Testis (tissue), 3 donors: ENCODE results near the gene NACC2. TPM values are rescaled to one million over a fixed set of nuclear protein-coding genes. Genes with fewer than 3 reads are reported as not detected.
A peak's percentile ranks its signal among the peaks of the same experiment; 100 is the strongest.

Experiments used
- DNase-seq: peaks from one replicate; pipeline ENCODE4 v3.0.0-alpha.2; 2019
- H3K27ac ChIP-seq, 2 donors: fragments of 200-600 bp; sonication (generic); one replicate each; pipeline ENCODE4 v1.5.1; 2019
- H3K27me3 ChIP-seq: fragments of 200-600 bp; sonication (generic); one replicate; pipeline ENCODE4 v1.5.1; 2019
- H3K36me3 ChIP-seq: fragments of 200-600 bp; sonication (generic); one replicate; pipeline ENCODE4 v1.5.1; 2017; ENCODE audit warnings: low read depth; ENCODE audit errors: missing control alignments
- H3K4me1 ChIP-seq: fragments of 200-600 bp; sonication (generic); one replicate; pipeline ENCODE4 v1.5.1; 2019
- H3K4me3 ChIP-seq, 2 donors: fragments of 200-600 bp; sonication (generic); one replicate each; pipeline ENCODE4 v1.5.1; 2017 to 2019
- H3K9me3 ChIP-seq: fragments of 200-600 bp; sonication (generic); one replicate; pipeline ENCODE4 v1.5.1; 2017
- POLR2A ChIP-seq: fragments of 450-650 bp; IDR thresholded peaks from one replicate; pipeline ENCODE4 v1.6.1; 2017; ENCODE audit warnings: antibody characterized with exemption, mild to moderate bottlenecking, moderate library complexity
- WGBS, 2 donors: methylation state at CpG; one replicate each; pipeline ENCODE4 v1.1.5; 2018; 5-methylcytosine and 5-hydroxymethylcytosine counted together
- intact Hi-C: fragments of 100-400 bp; cut with DNase I; formaldehyde crosslinking; loops from one replicate; pipeline ENCODE4 v1.15.1; 2023; ENCODE audit warnings: low total_unique reads
- polyA plus RNA-seq: library from polyadenylated mRNA; stranded (reverse); fragments of 350-450 nt; fragmentation: Illumina TruSeq; extraction: RNeasy Lipid Tissue Mini Kit (QIAGEN cat#74804); gene quantifications from one replicate; pipeline ENCODE4 v1.2.3, GENCODE V29; 2014; ENCODE audit warnings: low read depth, low replicate concordance; ENCODE audit not compliant: insufficient read depth
- total RNA-seq, 2 donors: library from RNA; depleted of rRNA; stranded (reverse); fragments of >200 nt; gene quantifications; one replicate each; pipeline ENCODE4 v1.2.3, GENCODE V29; 2016
- TF ChIP-seq, protein P1 (sequence below), 3 experiments: fragments of 450-650 bp in 2 of 3; fragments of 200-600 bp in 1 of 3; sonication (generic) in 1 of 3; IDR thresholded peaks; one replicate each; pipeline ENCODE4 v1.5.1; 2016 to 2019; ENCODE audit warnings: antibody characterized with exemption in 3 of 3, mild to moderate bottlenecking in 2 of 3, moderate library complexity in 1 of 3

The NACC2 gene
- total and polyA plus RNA-seq, 3 donors from 2014 or later, result 29.3 to 49.7 (median 49.5) TPM

DNA sequence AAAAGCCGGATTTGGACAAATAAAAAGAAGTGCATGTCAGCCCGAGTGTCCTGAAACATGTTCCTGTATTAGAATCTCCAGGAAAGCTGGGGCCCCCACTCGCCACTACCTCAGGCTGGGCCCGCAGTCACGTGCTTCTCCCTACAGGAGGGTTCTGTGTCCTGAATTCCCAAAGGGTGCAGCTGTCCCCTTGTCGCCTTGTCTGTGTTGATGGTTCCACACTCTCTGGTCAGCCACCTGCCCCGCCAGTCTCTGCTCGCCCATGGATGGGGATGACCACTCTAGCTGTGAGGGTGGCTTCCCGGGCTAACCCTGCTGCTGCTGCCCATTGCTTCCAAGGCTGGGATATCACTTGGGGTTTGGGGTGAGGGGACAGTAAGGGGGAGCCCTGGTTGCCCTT, 26.7 kb upstream of the NACC2 start:
- TF ChIP-seq, protein P1, sequence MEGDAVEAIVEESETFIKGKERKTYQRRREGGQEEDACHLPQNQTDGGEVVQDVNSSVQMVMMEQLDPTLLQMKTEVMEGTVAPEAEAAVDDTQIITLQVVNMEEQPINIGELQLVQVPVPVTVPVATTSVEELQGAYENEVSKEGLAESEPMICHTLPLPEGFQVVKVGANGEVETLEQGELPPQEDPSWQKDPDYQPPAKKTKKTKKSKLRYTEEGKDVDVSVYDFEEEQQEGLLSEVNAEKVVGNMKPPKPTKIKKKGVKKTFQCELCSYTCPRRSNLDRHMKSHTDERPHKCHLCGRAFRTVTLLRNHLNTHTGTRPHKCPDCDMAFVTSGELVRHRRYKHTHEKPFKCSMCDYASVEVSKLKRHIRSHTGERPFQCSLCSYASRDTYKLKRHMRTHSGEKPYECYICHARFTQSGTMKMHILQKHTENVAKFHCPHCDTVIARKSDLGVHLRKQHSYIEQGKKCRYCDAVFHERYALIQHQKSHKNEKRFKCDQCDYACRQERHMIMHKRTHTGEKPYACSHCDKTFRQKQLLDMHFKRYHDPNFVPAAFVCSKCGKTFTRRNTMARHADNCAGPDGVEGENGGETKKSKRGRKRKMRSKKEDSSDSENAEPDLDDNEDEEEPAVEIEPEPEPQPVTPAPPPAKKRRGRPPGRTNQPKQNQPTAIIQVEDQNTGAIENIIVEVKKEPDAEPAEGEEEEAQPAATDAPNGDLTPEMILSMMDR (IDR thresholded peaks at IDR 0.05), result no peak
- TF ChIP-seq POLR2A, result no peak
- intact Hi-C loops, result no loop called here
- H3K9me3 ChIP-seq, result no peaks in the 10 kb centered on the region
- no peaks in the 10 kb centered on the region for H3K36me3 ChIP-seq
- no peaks in the 10 kb centered on the region for H3K27me3 ChIP-seq
- peaks cover 21% of the 10 kb centered on the region for H3K4me1 ChIP-seq
- WGBS, 2 donors, result 86% methylated on average over 5 to 9 of the region's 9 CpGs
- H3K4me3 ChIP-seq, result no peak overlapping the region
- no peak for DNase-seq
- H3K27ac ChIP-seq, result no peak overlapping the region

DNA sequence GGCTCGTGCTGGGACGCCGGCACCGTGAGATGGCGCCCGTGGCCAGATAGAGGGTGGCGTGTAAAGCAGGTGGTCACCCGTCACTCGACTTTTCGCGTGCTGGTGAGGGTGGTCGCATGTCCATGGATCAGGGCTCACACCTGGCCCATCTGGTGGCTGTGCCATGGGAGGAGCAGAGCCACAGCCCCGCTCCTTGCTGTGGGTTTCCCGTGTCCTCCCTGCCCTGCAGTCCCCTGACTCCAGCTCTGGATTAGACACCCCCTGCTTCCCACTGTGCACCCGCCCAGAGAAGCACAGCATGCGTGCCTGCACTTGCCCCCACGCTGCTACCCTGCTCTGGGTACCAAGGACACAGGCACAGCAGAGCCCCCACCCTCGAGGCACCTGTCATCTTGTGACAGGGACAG, 25.4 kb upstream of the NACC2 start:
- WGBS, 2 donors, result 78 to 80% methylated on average over 17 to 18 of the region's 18 CpGs
- H3K27ac ChIP-seq, result no peak overlapping the region
- H3K4me3 ChIP-seq, result no peak overlapping the region
- H3K36me3 ChIP-seq, result no peaks in the 10 kb centered on the region
- TF ChIP-seq, protein P1 (IDR thresholded peaks at IDR 0.05), result no peak
- TF ChIP-seq POLR2A, result no peak
- peaks cover 21% of the 10 kb centered on the region for H3K4me1 ChIP-seq
- DNase-seq, result no peak
- intact Hi-C loops, result no loop called here
- H3K9me3 ChIP-seq, result no peaks in the 10 kb centered on the region
- H3K27me3 ChIP-seq, result no peaks in the 10 kb centered on the region

DNA sequence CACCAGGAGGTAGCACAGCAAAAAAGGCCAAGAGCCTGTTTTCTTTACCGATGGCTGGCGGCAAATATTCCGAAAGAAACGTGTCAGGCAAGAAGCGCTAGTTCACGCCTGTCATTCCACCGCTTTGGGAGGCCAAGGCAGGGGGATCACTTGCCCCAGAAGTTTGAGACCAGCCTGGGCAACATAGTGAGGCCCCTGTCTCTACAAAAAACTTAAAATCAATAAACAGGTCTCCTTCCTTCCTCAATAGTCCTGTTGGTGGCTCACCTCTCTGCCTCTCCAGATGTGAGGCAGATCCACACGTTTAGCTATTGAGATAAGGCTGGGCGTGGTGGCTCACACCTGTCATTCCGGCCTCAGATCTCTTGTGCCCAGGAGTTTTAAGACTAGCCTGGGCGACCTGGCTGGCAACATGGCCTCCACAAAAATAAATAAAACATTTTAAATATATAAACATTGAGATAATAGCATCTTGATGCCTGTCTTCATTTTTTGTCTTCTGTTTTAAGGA, 24.8 kb upstream of the NACC2 start:
- no peaks in the 10 kb centered on the region for H3K9me3 ChIP-seq
- H3K4me1 ChIP-seq, result peaks cover 21% of the 10 kb centered on the region
- TF ChIP-seq POLR2A, result no peak
- TF ChIP-seq, protein P1 (IDR thresholded peaks at IDR 0.05), result no peak
- intact Hi-C loops, result loop anchor here (5.0 kb wide), 1 partner anchor 153 kb away; no protein-coding TSS in a partner anchor
- no peaks in the 10 kb centered on the region for H3K27me3 ChIP-seq
- H3K4me3 ChIP-seq, result peak overlapping the region in 1 of 2 donors; percentile 80
- 48 to 49% methylated on average over 7 to 11 of the region's 11 CpGs for WGBS, 2 donors
- H3K36me3 ChIP-seq, result no peaks in the 10 kb centered on the region
- H3K27ac ChIP-seq, result peak overlapping the region; percentile 84 to 96
- DNase-seq, result no peak

DNA sequence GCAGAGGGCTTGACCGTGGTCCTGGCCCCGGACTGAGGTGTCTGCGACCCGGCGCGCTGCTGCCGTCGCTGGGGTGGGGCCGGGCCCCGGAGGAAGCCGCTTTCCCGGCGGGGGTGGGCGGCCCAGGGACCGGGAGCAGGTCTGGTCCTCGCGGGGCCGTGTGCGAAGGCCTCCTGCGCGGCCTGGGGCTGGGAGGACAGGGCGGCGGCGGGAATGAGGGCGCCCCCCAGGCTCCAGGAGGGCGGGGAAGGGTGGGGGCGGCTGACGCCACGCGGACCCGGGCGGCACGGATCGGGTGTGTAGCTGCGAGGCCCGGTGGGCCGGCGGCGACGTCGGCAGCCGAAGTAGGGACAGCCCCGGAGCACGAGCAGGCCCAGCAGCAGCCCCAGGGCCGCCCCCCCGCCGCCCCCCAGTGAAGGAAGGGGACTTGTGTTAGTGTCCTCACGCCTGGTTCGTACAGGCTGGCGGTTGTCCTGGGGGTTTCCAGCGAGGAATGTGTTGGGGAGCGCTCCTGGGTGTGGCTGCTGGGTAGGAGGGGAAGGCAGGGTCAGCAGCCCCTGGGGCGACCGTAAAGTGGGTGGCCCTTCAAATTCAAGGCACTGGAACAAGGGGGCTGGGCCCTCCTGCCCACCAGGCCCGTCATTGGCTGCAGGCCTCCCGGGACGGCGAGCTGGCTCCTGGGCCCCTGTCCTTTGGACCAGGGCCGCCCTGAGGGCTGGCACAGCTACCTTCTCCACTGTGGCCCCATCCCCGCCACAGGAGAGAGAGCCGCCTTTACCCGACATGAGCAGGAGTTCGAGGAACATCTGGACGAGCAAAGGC, 24.2 kb upstream of the NACC2 start:
- Histone ChIP-seq H3K27me3 (no peaks in the 10 kb centered on the region), H3K4me3 (peak overlapping the region; percentile 80 to 86), H3K9me3 (no peaks in the 10 kb centered on the region), H3K4me1 (peaks cover 21% of the 10 kb centered on the region), H3K36me3 (no peaks in the 10 kb centered on the region), H3K27ac (peak overlapping the region; percentile 84 to 96)
- DNase-seq, result peak; percentile 34
- 1% methylated on average over 50 of the region's 64 CpGs; no CpG with 5 or more reads in 1 of the 2 donors for WGBS, 2 donors
- intact Hi-C loops, result loop anchor here (5.0 kb wide), 1 partner anchor 152 kb away; no protein-coding TSS in a partner anchor
- TF ChIP-seq, protein P1 (IDR thresholded peaks at IDR 0.05), result no peak
- peak; percentile 74 for TF ChIP-seq POLR2A
